Measurements from ENCODE around the gene OR1A1.

The OR1A1 gene

DNA sequence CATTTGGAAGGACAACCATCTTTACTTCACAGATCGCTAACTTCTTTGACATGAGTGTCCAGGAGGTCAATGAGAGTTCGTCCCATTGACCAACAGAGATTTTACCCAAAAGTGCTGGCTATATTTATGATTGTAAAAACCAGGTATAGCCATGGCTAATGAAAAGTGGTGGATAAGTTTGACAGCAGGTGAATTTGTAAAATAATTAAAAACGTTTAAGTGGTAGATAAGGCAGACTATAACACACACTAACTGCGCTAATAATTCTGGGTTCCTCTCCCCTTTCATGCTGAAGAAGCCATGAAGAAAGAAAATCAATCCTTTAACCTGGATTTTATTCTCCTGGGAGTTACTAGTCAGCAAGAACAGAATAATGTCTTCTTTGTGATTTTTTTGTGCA, 10.2 kb upstream of the OR1A1 start, which contains the start of gene OR1A2:
TSS of gene OR1A2 (plus strand) at position 301 of the 400 bp plus-strand sequence. CDS start at position 301, 0 bp downstream.
- Histone ChIP-seq H3K9me3 (ENCODE audit: control insufficient read depth, insufficient read depth, low read length) (no peaks in the 10 kb centered on the region), H3K4me1 (ENCODE audit: control insufficient read depth, low read length) (no peaks in the 10 kb centered on the region), H3K36me3 (ENCODE audit: control insufficient read depth, low read length) (no peaks in the 10 kb centered on the region), H3K27me3 (ENCODE audit: control insufficient read depth, low read length) (no peaks in the 10 kb centered on the region), H3K79me2 (ENCODE audit: control insufficient read depth, low read length) (no peaks in the 10 kb centered on the region), H3K27ac (ENCODE audit: low read depth, low read length) (no peak within 1 kb of the TSS), H4K20me1 (ENCODE audit: control insufficient read depth, insufficient read depth, low read depth, low read length) (no peaks in the 10 kb centered on the region), H3K4me3 (ENCODE audit: low read length) (no peak within 1 kb of the TSS), H3K4me2 (ENCODE audit: low read length) (no peak within 1 kb of the TSS), H3F3A (ENCODE audit: control insufficient read depth, insufficient read depth) (no peaks in the 10 kb centered on the region), H3K9me2 (replicated peaks; ENCODE audit: control insufficient read depth, low read length) (no peaks in the 10 kb centered on the region)
- TF ChIP-seq, protein P1, sequence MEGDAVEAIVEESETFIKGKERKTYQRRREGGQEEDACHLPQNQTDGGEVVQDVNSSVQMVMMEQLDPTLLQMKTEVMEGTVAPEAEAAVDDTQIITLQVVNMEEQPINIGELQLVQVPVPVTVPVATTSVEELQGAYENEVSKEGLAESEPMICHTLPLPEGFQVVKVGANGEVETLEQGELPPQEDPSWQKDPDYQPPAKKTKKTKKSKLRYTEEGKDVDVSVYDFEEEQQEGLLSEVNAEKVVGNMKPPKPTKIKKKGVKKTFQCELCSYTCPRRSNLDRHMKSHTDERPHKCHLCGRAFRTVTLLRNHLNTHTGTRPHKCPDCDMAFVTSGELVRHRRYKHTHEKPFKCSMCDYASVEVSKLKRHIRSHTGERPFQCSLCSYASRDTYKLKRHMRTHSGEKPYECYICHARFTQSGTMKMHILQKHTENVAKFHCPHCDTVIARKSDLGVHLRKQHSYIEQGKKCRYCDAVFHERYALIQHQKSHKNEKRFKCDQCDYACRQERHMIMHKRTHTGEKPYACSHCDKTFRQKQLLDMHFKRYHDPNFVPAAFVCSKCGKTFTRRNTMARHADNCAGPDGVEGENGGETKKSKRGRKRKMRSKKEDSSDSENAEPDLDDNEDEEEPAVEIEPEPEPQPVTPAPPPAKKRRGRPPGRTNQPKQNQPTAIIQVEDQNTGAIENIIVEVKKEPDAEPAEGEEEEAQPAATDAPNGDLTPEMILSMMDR (IDR thresholded peaks at IDR 0.05; ENCODE audit: low read depth, low read length, poor library complexity, severe bottlenecking): no peak
- TF ChIP-seq EZH2phosphoT487 (IDR thresholded peaks at IDR 0.05; ENCODE audit: borderline replicate concordance, low read length): no peak

DNA sequence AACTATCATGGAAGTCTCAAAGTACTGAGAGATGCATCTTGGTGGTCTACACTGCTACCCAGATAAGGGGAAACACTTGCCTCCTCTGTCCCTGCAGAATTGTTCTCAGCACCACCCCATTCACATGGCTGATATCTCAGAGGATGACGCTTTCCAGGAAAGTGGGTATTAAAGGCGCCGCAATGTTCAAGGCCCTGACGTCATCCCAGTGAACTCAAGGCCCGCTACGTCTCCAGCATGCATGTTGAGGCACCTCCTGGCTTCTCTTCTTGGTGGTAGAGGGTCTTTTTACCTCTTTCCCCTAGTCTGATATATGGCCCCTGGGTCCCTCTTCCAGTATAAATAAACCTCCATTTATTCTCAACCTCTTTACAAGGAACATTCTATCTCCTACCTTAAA, 1.0 kb downstream of the OR1A1 start:
- no peaks in the 10 kb centered on the region for H3K9me3 ChIP-seq (ENCODE audit: control insufficient read depth, insufficient read depth, low read length)
- H3F3A ChIP-seq (ENCODE audit: control insufficient read depth, insufficient read depth): no peaks in the 10 kb centered on the region
- no peak overlapping the region for H3K27ac ChIP-seq (ENCODE audit: low read depth, low read length)
- H3K79me2 ChIP-seq (ENCODE audit: control insufficient read depth, low read length): no peaks in the 10 kb centered on the region
- no peaks in the 10 kb centered on the region; the same call in 1 of the 2 replicates for H3K4me1 ChIP-seq (ENCODE audit: control insufficient read depth, low read length)
- no peaks in the 10 kb centered on the region for H3K27me3 ChIP-seq (ENCODE audit: control insufficient read depth, low read length)
- H3K4me2 ChIP-seq (ENCODE audit: low read length): no peak overlapping the region
- no peaks in the 10 kb centered on the region for H3K36me3 ChIP-seq (ENCODE audit: control insufficient read depth, low read length)
- H3K4me3 ChIP-seq (ENCODE audit: low read length): no peak overlapping the region
- H3K9me2 ChIP-seq (replicated peaks; ENCODE audit: control insufficient read depth, low read length): no peaks in the 10 kb centered on the region
- TF ChIP-seq, protein P1 (IDR thresholded peaks at IDR 0.05; ENCODE audit: low read depth, low read length, poor library complexity, severe bottlenecking): no peak
- TF ChIP-seq EZH2phosphoT487 (IDR thresholded peaks at IDR 0.05; ENCODE audit: borderline replicate concordance, low read length): no peak
- H4K20me1 ChIP-seq (ENCODE audit: control insufficient read depth, insufficient read depth, low read depth, low read length): no peaks in the 10 kb centered on the region

DNA sequence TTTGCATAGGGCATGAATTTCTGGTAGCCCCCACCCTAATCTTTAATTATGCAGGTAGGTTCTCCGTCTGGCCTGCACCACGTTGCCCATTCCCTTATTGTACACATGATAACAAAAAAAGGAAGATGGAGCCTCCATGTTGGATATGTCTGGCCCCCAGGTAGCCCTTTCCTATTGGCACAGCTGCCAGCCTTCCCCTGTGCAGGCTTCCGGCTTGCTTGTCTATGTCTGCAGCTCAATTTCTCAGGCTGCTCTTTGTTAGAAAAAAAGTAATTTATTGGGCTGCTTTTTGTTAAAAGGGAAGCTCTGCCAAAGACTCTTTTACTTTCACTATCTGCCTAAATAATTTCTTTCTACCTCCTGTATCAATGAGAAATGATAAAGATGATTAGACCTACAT, 5.5 kb downstream of the OR1A1 start:
- Histone ChIP-seq H4K20me1 (ENCODE audit: control insufficient read depth, insufficient read depth, low read depth, low read length) (no peaks in the 10 kb centered on the region), H3F3A (ENCODE audit: control insufficient read depth, insufficient read depth) (no peaks in the 10 kb centered on the region; the same call in 1 of the 2 replicates), H3K4me3 (ENCODE audit: low read length) (no peak overlapping the region), H3K27ac (ENCODE audit: low read depth, low read length) (no peak overlapping the region), H3K4me2 (ENCODE audit: low read length) (no peak overlapping the region), H3K79me2 (ENCODE audit: control insufficient read depth, low read length) (no peaks in the 10 kb centered on the region), H3K9me2 (replicated peaks; ENCODE audit: control insufficient read depth, low read length) (no peaks in the 10 kb centered on the region), H3K36me3 (ENCODE audit: control insufficient read depth, low read length) (no peaks in the 10 kb centered on the region), H3K9me3 (ENCODE audit: control insufficient read depth, insufficient read depth, low read length) (no peaks in the 10 kb centered on the region), H3K27me3 (ENCODE audit: control insufficient read depth, low read length) (no peaks in the 10 kb centered on the region), H3K4me1 (ENCODE audit: control insufficient read depth, low read length) (no peaks in the 10 kb centered on the region)
- no peak for TF ChIP-seq EZH2phosphoT487 (IDR thresholded peaks at IDR 0.05; ENCODE audit: borderline replicate concordance, low read length)
- TF ChIP-seq, protein P1 (IDR thresholded peaks at IDR 0.05; ENCODE audit: low read depth, low read length, poor library complexity, severe bottlenecking): no peak

Data from DOHH2 (cell line).